ENCODE results near the gene REV3L. TPM values are rescaled to one million over a fixed set of nuclear protein-coding genes. Genes with fewer than 3 reads are reported as not detected.

Gene REV3L
- polyA plus RNA-seq, 2 of the 4 experiments (the other 2 are of a cell fraction) = 4.1 to 12.4 TPM

DNA sequence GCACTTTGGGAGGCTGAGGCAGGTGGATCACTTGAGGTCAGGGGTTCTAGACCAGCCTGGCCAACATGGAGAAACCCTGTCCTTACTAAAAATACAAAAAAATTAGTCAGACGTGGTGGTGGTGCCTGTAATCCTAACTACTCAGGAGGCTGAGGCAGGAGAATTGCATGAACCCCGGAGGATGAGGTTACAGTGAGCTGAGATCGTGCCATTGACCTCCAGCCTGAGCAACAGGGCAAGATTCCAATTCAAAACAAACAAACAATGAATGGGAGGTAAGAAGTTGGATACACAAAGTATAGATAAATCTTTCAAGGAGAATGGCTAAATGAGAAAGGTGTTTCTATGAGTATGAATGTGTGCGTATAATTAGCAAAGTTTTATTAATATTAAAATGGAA, 75.3 kb downstream of the REV3L start:
- DNase-seq (ENCODE audit: low read depth in 1 of 2, low spot score in 1 of 2) (no peak), FAIRE-seq (no peak), ATAC-seq (no peak)
- no peak for TF ChIP-seq RNF2 (IDR thresholded peaks at IDR 0.05; ENCODE audit: borderline replicate concordance, low read depth)
- TF ChIP-seq SMC3 (IDR thresholded peaks at IDR 0.05) = no peak
- POLR2A ChIA-PET = no interaction called here
- Histone ChIP-seq H3K4me2 (no peak overlapping the region), H3K4me3 (no peak overlapping the region), H3K4me1 (no peaks in the 10 kb centered on the region), H3K27ac (no peak overlapping the region), H3K9me3 (no peaks in the 10 kb centered on the region)
- WGBS (ENCODE audit: missing lambda C conversion rate) = 86% methylated on average over 4 of the region's 4 CpGs
- CTCF ChIA-PET = interaction anchor here (0.6 kb wide), 1 partner anchor 95 kb away, joined by 3 read pairs; no protein-coding TSS in a partner anchor

- Histone ChIP-seq H3K4me2 (no peak overlapping the region), H3K9me3 (no peaks in the 10 kb centered on the region), H3K4me1 (no peaks in the 10 kb centered on the region), H3K4me3 (no peak overlapping the region), H3K27ac (no peak overlapping the region)
- POLR2A ChIA-PET = no interaction called here
- CTCF ChIA-PET = no interaction called here
- FAIRE-seq (no peak), DNase-seq (ENCODE audit: low read depth in 1 of 2, low spot score in 1 of 2) (no peak), ATAC-seq (no peak)
- TF ChIP-seq EP300 (IDR thresholded peaks at IDR 0.05) (no peak), RAD21 (conservative IDR thresholded peaks at IDR 0.05 in 1 of 2, IDR thresholded peaks at IDR 0.05 in 1 of 2) (no peak), PBX3 (IDR thresholded peaks at IDR 0.05) (no peak), PHF8 (IDR thresholded peaks at IDR 0.05; ENCODE audit: borderline replicate concordance, low read depth) (no peak), ZFP36 (IDR thresholded peaks at IDR 0.05; ENCODE audit: borderline replicate concordance, partially characterized antibody) (no peak), FOXS1 (CRISPR knock-in tag; IDR thresholded peaks at IDR 0.05) (no peak), TP53 (CRISPR knock-in tag; IDR thresholded peaks at IDR 0.05) (no peak)
- 97% methylated on average over 3 of the region's 3 CpGs for WGBS (ENCODE audit: missing lambda C conversion rate)
Measured at GRCh38 chr6:111406200-111406721, 76.8 kb downstream of the REV3L start.

DNA sequence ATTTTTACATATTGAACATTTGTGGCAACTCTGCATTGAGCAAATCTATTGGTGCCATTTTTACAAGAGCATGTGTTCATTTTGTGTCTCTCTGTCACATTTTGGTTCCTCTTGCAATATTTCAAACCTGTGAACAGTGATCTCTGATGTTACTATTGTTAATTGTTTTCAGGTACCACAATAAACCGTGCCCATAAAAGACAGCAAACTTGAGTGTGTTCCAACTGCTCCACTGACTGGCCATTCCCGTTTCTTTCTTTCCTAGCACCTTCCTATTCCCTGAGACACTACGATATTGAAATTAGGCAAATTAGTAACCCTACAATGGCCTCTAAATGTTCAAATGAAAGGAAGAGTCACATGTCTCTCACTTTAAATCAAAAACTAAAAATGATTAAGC, 79.6 kb downstream of the REV3L start:
- WGBS (ENCODE audit: missing lambda C conversion rate) = 89% methylated on average over 3 of the region's 3 CpGs
- H3K27ac ChIP-seq = no peak overlapping the region
- CTCF ChIA-PET = interaction anchor here (1.5 kb wide), 1 partner anchor 21 kb away, joined by 5 read pairs; no protein-coding TSS in a partner anchor

GRCh38 chr6:111399626-111400025, 83.4 kb downstream of the REV3L start:
- Histone ChIP-seq H3K4me2 (no peak overlapping the region), H3K27ac (no peak overlapping the region), H3K9me3 (no peaks in the 10 kb centered on the region), H3K4me1 (no peaks in the 10 kb centered on the region), H3K4me3 (no peak overlapping the region)
- FAIRE-seq (no peak), ATAC-seq (no peak), DNase-seq (ENCODE audit: low read depth in 1 of 2, low spot score in 1 of 2) (no peak)
- WGBS (ENCODE audit: missing lambda C conversion rate) = 86% methylated on average over 3 of the region's 3 CpGs
- ChIA-PET POLR2A (no interaction called here), CTCF (no interaction called here)
- TF ChIP-seq CTCF (IDR thresholded peaks at IDR 0.05) (no peak), POLR2AphosphoS2 (conservative IDR thresholded peaks at IDR 0.05; ENCODE audit: low read length) (no peak), ESRRA (IDR thresholded peaks at IDR 0.05; ENCODE audit: borderline replicate concordance, low read length) (no peak), EHMT2 (IDR thresholded peaks at IDR 0.05; ENCODE audit: low read depth) (no peak), GATA3 (IDR thresholded peaks at IDR 0.05; ENCODE audit: borderline replicate concordance) (no peak), ZSCAN20 (CRISPR knock-in tag; IDR thresholded peaks at IDR 0.05) (no peak), MAZ (IDR thresholded peaks at IDR 0.05; ENCODE audit: borderline replicate concordance, low read depth, low read length) (no peak), MAFK (IDR thresholded peaks at IDR 0.05; ENCODE audit: partially characterized antibody) (no peak), ZNF302 (CRISPR knock-in tag; IDR thresholded peaks at IDR 0.05) (no peak), ELK1 (IDR thresholded peaks at IDR 0.05; ENCODE audit: low read depth, low read length) (no peak), NR3C1 (IDR thresholded peaks at IDR 0.05) (no peak), SREBF2 (IDR thresholded peaks at IDR 0.05) (no peak)
- TF ChIP-seq, protein P1, sequence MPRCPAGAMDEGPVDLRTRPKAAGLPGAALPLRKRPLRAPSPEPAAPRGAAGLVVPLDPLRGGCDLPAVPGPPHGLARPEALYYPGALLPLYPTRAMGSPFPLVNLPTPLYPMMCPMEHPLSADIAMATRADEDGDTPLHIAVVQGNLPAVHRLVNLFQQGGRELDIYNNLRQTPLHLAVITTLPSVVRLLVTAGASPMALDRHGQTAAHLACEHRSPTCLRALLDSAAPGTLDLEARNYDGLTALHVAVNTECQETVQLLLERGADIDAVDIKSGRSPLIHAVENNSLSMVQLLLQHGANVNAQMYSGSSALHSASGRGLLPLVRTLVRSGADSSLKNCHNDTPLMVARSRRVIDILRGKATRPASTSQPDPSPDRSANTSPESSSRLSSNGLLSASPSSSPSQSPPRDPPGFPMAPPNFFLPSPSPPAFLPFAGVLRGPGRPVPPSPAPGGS (IDR thresholded peaks at IDR 0.05) = no peak

More for the DNA sequence above, 79.6 kb downstream of the REV3L start:
- TF ChIP-seq HES2 (IDR thresholded peaks at IDR 0.05) = no peak
- no peak for TF ChIP-seq CHD4 (IDR thresholded peaks at IDR 0.05; ENCODE audit: borderline replicate concordance)
- no peak for TF ChIP-seq MYC (IDR thresholded peaks at IDR 0.05; ENCODE audit: borderline replicate concordance, low read length)
- no peak for TF ChIP-seq SMC3 (IDR thresholded peaks at IDR 0.05)
- TF ChIP-seq RCOR1 (IDR thresholded peaks at IDR 0.05; ENCODE audit: low read depth, low read length) = no peak
- no peak for TF ChIP-seq JUN (IDR thresholded peaks at IDR 0.05)
- no peak overlapping the region for H3K4me3 ChIP-seq
- DNase-seq (ENCODE audit: low read depth in 1 of 2, low spot score in 1 of 2) (no peak), FAIRE-seq (no peak), ATAC-seq (no peak)
- no peaks in the 10 kb centered on the region for H3K9me3 ChIP-seq
- H3K4me2 ChIP-seq = no peak overlapping the region
- no peaks in the 10 kb centered on the region for H3K4me1 ChIP-seq
- POLR2A ChIA-PET = no interaction called here

Data from A549 (cell line).